SW480 (cell line): Measurements from ENCODE around the gene RPN1.
"Not testable (repeated sequence)": the region's sequence is repeated elsewhere in the genome, so short reads cannot be mapped to it uniquely, and the experiment has no call there.

Experiments used
- DNase-seq: peaks from one replicate; pipeline ENCODE4 v3.0.0-alpha.2; 2016; ENCODE audit warnings: low spot score

The RPN1 gene

GRCh38 chr3:128609294-128609693 lies 41.3 kb downstream of the RPN1 start:
- DNase-seq, result no peak

- DNase-seq, result no peak
These were observed 42.9 kb downstream of the RPN1 start for GRCh38 chr3:128607710-128608048.

GRCh38 chr3:128606094-128606493 lies 44.5 kb downstream of the RPN1 start:
- DNase-seq, result no peak

GRCh38 chr3:128605091-128606046 lies 45.2 kb downstream of the RPN1 start:
- DNase-seq, result no peak

- DNase-seq, result no peak
These were observed 46.5 kb downstream of the RPN1 start for GRCh38 chr3:128603811-128604775.

- no peak for DNase-seq
These were observed 47.3 kb downstream of the RPN1 start for GRCh38 chr3:128603313-128603712.

GRCh38 chr3:128598884-128599664 lies 51.5 kb downstream of the RPN1 start:
- no peak for DNase-seq

GRCh38 chr3:128597900-128598299 lies 52.7 kb downstream of the RPN1 start:
- DNase-seq, result no peak

GRCh38 chr3:128592864-128593263 lies 57.8 kb downstream of the RPN1 start:
- no peak for DNase-seq

- DNase-seq, result no peak
These were observed 58.7 kb downstream of the RPN1 start for GRCh38 chr3:128591738-128592426.

- DNase-seq, result no peak
These were observed 59.7 kb downstream of the RPN1 start for GRCh38 chr3:128590948-128591347.

GRCh38 chr3:128589985-128590384 lies 60.6 kb downstream of the RPN1 start:
- not testable (repeated sequence) for DNase-seq

- DNase-seq, result no peak
These were observed 62.5 kb downstream of the RPN1 start for GRCh38 chr3:128588147-128588546.

GRCh38 chr3:128587391-128587790 lies 63.2 kb downstream of the RPN1 start:
- DNase-seq, result no peak

- not testable (repeated sequence) for DNase-seq
These were observed 63.7 kb downstream of the RPN1 start for GRCh38 chr3:128586932-128587331.

- not testable (repeated sequence) for DNase-seq
These were observed 64.2 kb downstream of the RPN1 start for GRCh38 chr3:128586391-128586790.

GRCh38 chr3:128585974-128586373 lies 64.6 kb downstream of the RPN1 start:
- no peak for DNase-seq

GRCh38 chr3:128585189-128585588 lies 65.4 kb downstream of the RPN1 start:
- no peak for DNase-seq

GRCh38 chr3:128584412-128585020 lies 66.1 kb downstream of the RPN1 start:
- peak; percentile 85 for DNase-seq

- DNase-seq, result no peak
These were observed 69.1 kb downstream of the RPN1 start for GRCh38 chr3:128581566-128581965.

- no peak for DNase-seq
These were observed 70.7 kb downstream of the RPN1 start for GRCh38 chr3:128579927-128580326.
